HK-2 (cell line): ENCODE results near the gene HSD17B1.
"Not testable (repeated sequence)": the region's sequence is repeated elsewhere in the genome, so short reads cannot be mapped to it uniquely, and the experiment has no call there.

Experiments used
- DNase-seq: peaks from one replicate; pipeline ENCODE4 v3.0.0-alpha.2; 2018; ENCODE audit not compliant: unreplicated experiment

Gene HSD17B1

GRCh38 chr17:42552736-42553135, at the start of gene HSD17B1:
Gene HSD17B1, plus strand, starts transcription at chr17:42552923. Its CDS starts 11 bp downstream, at chr17:42552934.
- not testable (repeated sequence) for DNase-seq

- no peak for DNase-seq
Measured at GRCh38 chr17:42502926-42503325, 49.8 kb upstream of the HSD17B1 start.

GRCh38 chr17:42507671-42508070, 45.1 kb upstream of the HSD17B1 start:
- no peak for DNase-seq

GRCh38 chr17:42508426-42509165, 44.1 kb upstream of the HSD17B1 start:
- no peak for DNase-seq

GRCh38 chr17:42509409-42509808, 43.3 kb upstream of the HSD17B1 start:
- no peak for DNase-seq

GRCh38 chr17:42509841-42510240, 42.9 kb upstream of the HSD17B1 start:
- DNase-seq: no peak

GRCh38 chr17:42512246-42512645, 40.5 kb upstream of the HSD17B1 start:
- no peak for DNase-seq

GRCh38 chr17:42512733-42513251, 39.9 kb upstream of the HSD17B1 start:
- no peak for DNase-seq

GRCh38 chr17:42513686-42514085, 39.0 kb upstream of the HSD17B1 start:
- DNase-seq: no peak

- DNase-seq: no peak
Measured at GRCh38 chr17:42514279-42514678, 38.4 kb upstream of the HSD17B1 start.

- no peak for DNase-seq
Measured at GRCh38 chr17:42514867-42515266, 37.9 kb upstream of the HSD17B1 start.

GRCh38 chr17:42517516-42517915, 35.2 kb upstream of the HSD17B1 start:
- peak; percentile 93 for DNase-seq

GRCh38 chr17:42518046-42518754, 34.5 kb upstream of the HSD17B1 start:
- DNase-seq: peak; percentile 88

- DNase-seq: peak; percentile 57
Measured at GRCh38 chr17:42518755-42519545, 33.8 kb upstream of the HSD17B1 start.

- DNase-seq: peak; percentile 92
Measured at GRCh38 chr17:42519546-42520491, 32.9 kb upstream of the HSD17B1 start.

GRCh38 chr17:42520540-42520951, 32.2 kb upstream of the HSD17B1 start:
- DNase-seq: no peak

GRCh38 chr17:42521036-42521435, 31.7 kb upstream of the HSD17B1 start:
- peak; percentile 47 for DNase-seq

GRCh38 chr17:42521666-42522262, 31.0 kb upstream of the HSD17B1 start:
- DNase-seq: no peak

GRCh38 chr17:42522263-42522790, 30.4 kb upstream of the HSD17B1 start:
- no peak for DNase-seq

GRCh38 chr17:42522798-42523278, 29.9 kb upstream of the HSD17B1 start:
- DNase-seq: no peak
